ENCODE data around the gene METTL2B.
"Not testable (repeated sequence)": the region's sequence is repeated elsewhere in the genome, so short reads cannot be mapped to it uniquely, and the experiment has no call there.

The METTL2B gene

DNA sequence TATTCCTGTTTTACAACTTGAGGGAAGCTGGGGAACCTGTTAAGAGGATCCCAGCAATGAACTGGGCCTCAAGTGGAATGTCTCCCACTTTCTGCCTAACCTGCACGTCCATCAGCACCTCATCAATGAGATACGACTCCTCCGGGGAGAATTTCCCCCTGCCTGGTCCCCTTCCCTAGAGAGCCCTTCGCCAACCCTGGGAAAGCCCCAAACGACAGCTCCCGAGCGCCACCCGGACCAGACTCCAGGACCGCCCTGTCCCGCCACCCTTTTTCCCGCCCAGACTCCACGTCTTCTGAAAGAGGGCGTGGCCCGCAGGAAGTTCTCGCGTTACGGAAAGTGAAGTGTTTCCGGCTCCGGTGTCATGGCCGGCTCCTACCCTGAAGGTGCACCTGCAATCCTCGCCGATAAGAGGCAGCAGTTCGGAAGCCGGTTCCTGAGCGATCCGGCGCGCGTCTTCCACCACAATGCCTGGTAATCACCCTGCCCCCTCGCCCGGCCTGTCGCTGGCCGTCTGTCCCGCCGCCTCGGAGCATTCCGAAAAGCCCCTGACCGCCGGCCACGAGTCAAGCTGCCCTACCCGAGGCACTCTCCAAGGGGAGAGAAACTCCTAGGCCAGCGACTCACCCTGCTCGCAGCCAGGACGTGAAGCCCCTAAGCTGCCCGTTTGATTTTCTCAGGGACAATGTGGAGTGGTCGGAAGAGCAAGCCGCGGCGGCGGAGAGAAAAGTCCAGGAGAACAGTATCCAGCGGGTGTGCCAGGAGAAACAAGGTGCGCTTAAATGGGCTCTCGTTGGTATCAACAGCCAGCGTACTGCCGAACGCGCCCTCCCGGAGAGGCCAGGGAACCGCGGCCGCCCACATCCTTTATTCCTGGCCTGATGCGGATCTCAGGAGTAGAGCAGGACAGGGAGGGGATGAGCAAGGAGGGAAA, at the start of gene METTL2B:
Gene METTL2B (plus strand): TSS at position 347 of the 934 bp plus-strand sequence. CDS start 18 bp downstream, at position 365.
- Histone ChIP-seq H3K4me3 (ENCODE audit: low read depth in 1 of 2, low read length in 2 of 2) (peak within 1 kb of the TSS; percentile 73 to 80), H3K9ac (ENCODE audit: low read depth in 1 of 2, low read length in 2 of 2) (peak within 1 kb of the TSS; percentile 66 to 68), H3K4me1 (ENCODE audit: control insufficient read depth in 1 of 2, insufficient read depth in 2 of 2, low read length in 2 of 2) (peaks cover 0 to 15% of the 10 kb centered on the region in 2 donors), H3K27ac (ENCODE audit: low read depth, low read length) (peak within 1 kb of the TSS; percentile 78), H3K36me3 (ENCODE audit: control insufficient read depth in 1 of 2, insufficient read depth in 2 of 2, low read length in 2 of 2) (peaks cover 0 to 13% of the 10 kb centered on the region in 2 donors)
- not testable (repeated sequence) for H3K27me3 ChIP-seq (ENCODE audit: control insufficient read depth in 1 of 2, insufficient read depth in 2 of 2, low read length in 2 of 2); H3K9me3 ChIP-seq (ENCODE audit: control insufficient read depth in 1 of 2, low read length in 2 of 2)

DNA sequence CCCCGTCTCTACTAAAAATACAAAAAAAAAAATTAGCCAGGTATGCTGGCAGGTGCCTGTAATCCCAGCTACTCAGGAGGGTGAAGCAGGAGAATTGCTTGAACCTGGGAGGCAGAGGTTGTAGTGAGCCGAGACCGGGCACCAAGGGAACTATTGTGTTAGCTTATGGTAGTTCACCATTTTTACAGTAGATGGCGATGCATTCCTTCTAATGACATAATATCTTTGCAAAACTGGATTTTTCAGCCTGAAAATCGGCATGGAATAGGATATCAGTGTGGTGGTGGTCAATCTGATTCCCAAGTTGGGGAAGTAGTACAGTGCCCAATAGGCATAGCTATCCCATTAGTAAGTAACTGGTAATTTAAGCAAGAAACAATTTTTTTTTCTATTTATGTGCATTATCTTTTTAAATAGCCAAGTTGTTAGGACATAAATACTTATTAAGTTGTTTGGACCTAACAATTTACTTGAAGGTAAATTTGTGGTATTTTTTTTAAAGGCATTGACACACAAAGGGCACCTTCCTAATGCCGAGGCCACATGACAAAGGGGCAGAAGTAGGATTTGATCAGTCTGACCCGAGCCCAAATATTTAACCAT, 49.2 kb upstream of the METTL2B start:
- H3K27me3 ChIP-seq (ENCODE audit: control insufficient read depth in 1 of 2, insufficient read depth in 2 of 2, low read length in 2 of 2) = no peaks in the 10 kb centered on the region
- H3K4me1 ChIP-seq (ENCODE audit: control insufficient read depth in 1 of 2, insufficient read depth in 2 of 2, low read length in 2 of 2) = no peaks in the 10 kb centered on the region
- H3K9me3 ChIP-seq (ENCODE audit: control insufficient read depth in 1 of 2, low read length in 2 of 2) = no peaks in the 10 kb centered on the region
- no peak overlapping the region for H3K4me3 ChIP-seq (ENCODE audit: low read depth in 1 of 2, low read length in 2 of 2)
- H3K27ac ChIP-seq (ENCODE audit: low read depth, low read length) = no peak overlapping the region
- H3K9ac ChIP-seq (ENCODE audit: low read depth in 1 of 2, low read length in 2 of 2) = no peak overlapping the region
- no peaks in the 10 kb centered on the region for H3K36me3 ChIP-seq (ENCODE audit: control insufficient read depth in 1 of 2, insufficient read depth in 2 of 2, low read length in 2 of 2)

DNA sequence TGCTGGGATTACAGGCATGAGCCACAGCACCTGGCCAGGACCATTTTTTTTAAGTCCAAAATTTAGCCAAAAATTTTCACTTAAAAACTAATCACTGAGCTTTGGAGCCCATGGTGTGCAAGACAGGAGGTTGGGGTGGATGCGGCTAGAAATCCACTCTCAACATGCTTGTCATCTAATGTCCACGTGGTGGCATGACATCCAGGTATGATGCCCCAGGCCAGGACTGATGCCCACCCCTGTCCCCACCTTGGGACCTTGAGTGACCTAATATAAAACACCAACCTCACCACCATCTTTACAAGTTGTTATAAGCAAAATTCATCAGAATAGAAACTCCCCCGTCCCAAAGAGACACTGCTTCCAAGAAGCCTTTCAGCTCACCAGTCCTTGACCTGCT, 46.3 kb upstream of the METTL2B start:
- Histone ChIP-seq H3K9me3 (ENCODE audit: control insufficient read depth in 1 of 2, low read length in 2 of 2) (no peaks in the 10 kb centered on the region), H3K4me3 (ENCODE audit: low read depth in 1 of 2, low read length in 2 of 2) (no peak overlapping the region), H3K36me3 (ENCODE audit: control insufficient read depth in 1 of 2, insufficient read depth in 2 of 2, low read length in 2 of 2) (no peaks in the 10 kb centered on the region), H3K9ac (ENCODE audit: low read depth in 1 of 2, low read length in 2 of 2) (no peak overlapping the region), H3K27ac (ENCODE audit: low read depth, low read length) (no peak overlapping the region), H3K4me1 (ENCODE audit: control insufficient read depth in 1 of 2, insufficient read depth in 2 of 2, low read length in 2 of 2) (no peaks in the 10 kb centered on the region), H3K27me3 (ENCODE audit: control insufficient read depth in 1 of 2, insufficient read depth in 2 of 2, low read length in 2 of 2) (no peaks in the 10 kb centered on the region)

DNA sequence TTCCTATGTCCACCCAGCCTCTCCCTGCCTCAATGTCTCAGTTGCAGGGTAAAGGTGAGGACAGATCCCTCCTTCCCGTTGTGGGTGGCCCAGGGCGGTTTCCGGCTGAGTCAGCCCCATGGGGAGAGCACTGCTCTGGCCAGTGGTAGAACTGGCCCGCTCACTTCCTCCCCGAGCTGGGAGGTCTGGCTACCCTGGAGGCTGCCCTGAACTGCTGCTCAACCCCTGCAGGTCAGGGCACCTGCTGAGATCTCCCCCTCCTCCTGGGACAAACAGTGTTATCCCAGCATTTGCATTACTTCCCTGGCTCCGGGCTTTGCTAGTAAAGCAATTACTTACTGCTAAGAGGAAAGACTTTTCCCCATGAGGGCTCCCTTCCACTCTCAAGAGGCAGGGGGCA, 45.3 kb upstream of the METTL2B start:
- H3K27me3 ChIP-seq (ENCODE audit: control insufficient read depth in 1 of 2, insufficient read depth in 2 of 2, low read length in 2 of 2) = no peaks in the 10 kb centered on the region
- H3K27ac ChIP-seq (ENCODE audit: low read depth, low read length) = no peak overlapping the region
- no peak overlapping the region for H3K9ac ChIP-seq (ENCODE audit: low read depth in 1 of 2, low read length in 2 of 2)
- H3K9me3 ChIP-seq (ENCODE audit: control insufficient read depth in 1 of 2, low read length in 2 of 2) = no peaks in the 10 kb centered on the region
- H3K36me3 ChIP-seq (ENCODE audit: control insufficient read depth in 1 of 2, insufficient read depth in 2 of 2, low read length in 2 of 2) = no peaks in the 10 kb centered on the region
- H3K4me1 ChIP-seq (ENCODE audit: control insufficient read depth in 1 of 2, insufficient read depth in 2 of 2, low read length in 2 of 2) = no peaks in the 10 kb centered on the region
- H3K4me3 ChIP-seq (ENCODE audit: low read depth in 1 of 2, low read length in 2 of 2) = no peak overlapping the region

GRCh38 chr7:128431754-128432153, 44.8 kb upstream of the METTL2B start:
- no peaks in the 10 kb centered on the region for H3K4me1 ChIP-seq (ENCODE audit: control insufficient read depth in 1 of 2, insufficient read depth in 2 of 2, low read length in 2 of 2)
- no peaks in the 10 kb centered on the region for H3K36me3 ChIP-seq (ENCODE audit: control insufficient read depth in 1 of 2, insufficient read depth in 2 of 2, low read length in 2 of 2)
- no peak overlapping the region for H3K27ac ChIP-seq (ENCODE audit: low read depth, low read length)
- no peaks in the 10 kb centered on the region for H3K27me3 ChIP-seq (ENCODE audit: control insufficient read depth in 1 of 2, insufficient read depth in 2 of 2, low read length in 2 of 2)
- no peaks in the 10 kb centered on the region for H3K9me3 ChIP-seq (ENCODE audit: control insufficient read depth in 1 of 2, low read length in 2 of 2)
- no peak overlapping the region for H3K9ac ChIP-seq (ENCODE audit: low read depth in 1 of 2, low read length in 2 of 2)
- no peak overlapping the region for H3K4me3 ChIP-seq (ENCODE audit: low read depth in 1 of 2, low read length in 2 of 2)

DNA sequence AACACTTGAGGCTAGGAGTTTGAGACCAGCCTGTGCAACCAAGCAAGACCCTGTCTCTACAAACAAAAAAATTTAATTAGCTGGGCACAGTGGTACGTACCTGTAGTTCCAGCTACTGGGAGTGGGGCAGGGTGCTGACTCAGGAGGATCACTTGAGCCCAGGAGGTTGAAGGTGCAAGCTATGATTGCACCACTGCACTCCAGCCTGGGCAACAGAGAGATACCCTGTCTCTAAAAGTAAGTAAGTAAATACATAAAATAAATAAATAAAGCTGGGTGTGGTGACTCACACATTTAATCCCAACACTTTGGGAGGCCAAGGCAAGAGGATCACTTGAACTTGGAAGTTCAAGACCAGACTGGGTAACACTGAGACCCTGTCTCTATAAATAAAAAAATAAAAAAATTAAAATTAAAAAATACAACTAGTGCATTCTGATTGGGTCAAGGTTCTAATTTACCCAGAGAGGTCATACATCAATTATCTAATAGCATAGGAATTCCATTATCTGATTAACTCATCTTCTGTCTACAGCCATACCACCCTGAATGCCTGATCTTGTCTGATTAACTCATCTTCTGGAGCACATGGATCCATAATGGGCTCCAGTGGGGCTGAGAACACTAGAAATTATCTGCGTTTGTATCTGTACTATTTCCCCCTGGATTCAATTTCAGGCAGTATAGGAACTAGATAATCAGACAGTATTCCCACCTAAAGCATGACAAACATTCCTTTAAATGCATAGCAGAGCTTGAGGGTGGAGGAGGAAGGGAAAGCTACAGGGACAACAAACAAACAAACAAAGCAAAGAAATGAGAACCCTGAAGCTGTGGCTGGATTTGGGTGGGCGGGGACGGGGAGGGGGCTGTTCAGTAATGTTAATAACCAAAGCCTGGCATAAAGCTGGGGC, 41.9 kb upstream of the METTL2B start:
- H3K27ac ChIP-seq (ENCODE audit: low read depth, low read length) = no peak overlapping the region
- H3K4me3 ChIP-seq (ENCODE audit: low read depth in 1 of 2, low read length in 2 of 2) = no peak overlapping the region
- H3K27me3 ChIP-seq (ENCODE audit: control insufficient read depth in 1 of 2, insufficient read depth in 2 of 2, low read length in 2 of 2) = no peaks in the 10 kb centered on the region
- H3K4me1 ChIP-seq (ENCODE audit: control insufficient read depth in 1 of 2, insufficient read depth in 2 of 2, low read length in 2 of 2) = no peaks in the 10 kb centered on the region
- no peaks in the 10 kb centered on the region for H3K36me3 ChIP-seq (ENCODE audit: control insufficient read depth in 1 of 2, insufficient read depth in 2 of 2, low read length in 2 of 2)
- H3K9ac ChIP-seq (ENCODE audit: low read depth in 1 of 2, low read length in 2 of 2) = no peak overlapping the region
- no peaks in the 10 kb centered on the region for H3K9me3 ChIP-seq (ENCODE audit: control insufficient read depth in 1 of 2, low read length in 2 of 2)

- no peaks in the 10 kb centered on the region for H3K36me3 ChIP-seq (ENCODE audit: control insufficient read depth in 1 of 2, insufficient read depth in 2 of 2, low read length in 2 of 2)
- no peak overlapping the region for H3K27ac ChIP-seq (ENCODE audit: low read depth, low read length)
- no peak overlapping the region for H3K4me3 ChIP-seq (ENCODE audit: low read depth in 1 of 2, low read length in 2 of 2)
- H3K9me3 ChIP-seq (ENCODE audit: control insufficient read depth in 1 of 2, low read length in 2 of 2) = no peaks in the 10 kb centered on the region
- no peak overlapping the region for H3K9ac ChIP-seq (ENCODE audit: low read depth in 1 of 2, low read length in 2 of 2)
- no peaks in the 10 kb centered on the region for H3K4me1 ChIP-seq (ENCODE audit: control insufficient read depth in 1 of 2, insufficient read depth in 2 of 2, low read length in 2 of 2)
- no peaks in the 10 kb centered on the region for H3K27me3 ChIP-seq (ENCODE audit: control insufficient read depth in 1 of 2, insufficient read depth in 2 of 2, low read length in 2 of 2)
These were observed 41.2 kb upstream of the METTL2B start for GRCh38 chr7:128435327-128435686.

DNA sequence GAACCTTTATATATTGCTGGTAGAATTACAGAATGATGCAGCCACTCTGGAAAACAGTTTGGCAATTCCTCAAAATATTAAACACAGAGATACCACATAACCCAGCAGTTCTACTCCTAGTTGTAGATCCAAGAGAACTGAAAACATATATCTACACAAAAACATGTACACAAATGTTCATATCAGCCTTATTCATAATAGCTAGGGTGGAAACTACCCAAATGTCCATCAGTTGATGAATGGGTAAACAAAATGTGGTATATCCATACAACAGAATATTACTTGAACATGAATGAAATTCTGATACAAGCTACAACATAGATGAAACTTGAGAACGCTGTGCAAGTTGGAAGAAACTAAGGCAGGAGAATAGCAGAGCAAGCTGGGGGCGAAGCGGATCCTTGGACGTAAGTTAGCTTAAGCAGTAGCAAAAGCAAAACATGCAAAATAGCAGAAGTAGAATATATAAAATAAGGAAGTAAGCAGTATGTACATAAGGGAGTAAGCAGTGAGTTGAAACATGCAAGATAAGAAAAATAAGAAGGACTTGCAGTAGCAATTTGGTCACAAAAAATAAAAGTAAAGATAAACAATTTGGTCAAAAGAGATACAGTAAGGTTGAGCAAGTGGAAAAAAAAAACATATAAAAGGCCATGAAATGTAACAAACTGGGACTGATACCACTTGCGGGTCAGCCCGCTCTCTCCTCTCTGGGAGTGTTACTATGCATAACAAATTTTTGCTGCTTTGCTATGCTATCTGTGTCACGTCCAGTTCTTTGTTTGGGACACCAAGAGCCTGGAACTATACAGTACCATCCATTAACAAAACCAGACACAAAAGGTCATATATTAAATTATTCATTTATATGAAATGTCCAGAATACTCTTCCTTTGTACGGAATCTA, 38.9 kb upstream of the METTL2B start:
- Histone ChIP-seq H3K4me1 (ENCODE audit: control insufficient read depth in 1 of 2, insufficient read depth in 2 of 2, low read length in 2 of 2) (peaks cover 5 to 11% of the 10 kb centered on the region in 2 donors), H3K27me3 (ENCODE audit: control insufficient read depth in 1 of 2, insufficient read depth in 2 of 2, low read length in 2 of 2) (no peaks in the 10 kb centered on the region), H3K27ac (ENCODE audit: low read depth, low read length) (no peak overlapping the region), H3K9me3 (ENCODE audit: control insufficient read depth in 1 of 2, low read length in 2 of 2) (no peaks in the 10 kb centered on the region), H3K4me3 (ENCODE audit: low read depth in 1 of 2, low read length in 2 of 2) (no peak overlapping the region), H3K9ac (ENCODE audit: low read depth in 1 of 2, low read length in 2 of 2) (no peak overlapping the region), H3K36me3 (ENCODE audit: control insufficient read depth in 1 of 2, insufficient read depth in 2 of 2, low read length in 2 of 2) (no peaks in the 10 kb centered on the region)

- Histone ChIP-seq H3K4me3 (ENCODE audit: low read depth in 1 of 2, low read length in 2 of 2) (no peak overlapping the region), H3K36me3 (ENCODE audit: control insufficient read depth in 1 of 2, insufficient read depth in 2 of 2, low read length in 2 of 2) (no peaks in the 10 kb centered on the region), H3K27me3 (ENCODE audit: control insufficient read depth in 1 of 2, insufficient read depth in 2 of 2, low read length in 2 of 2) (no peaks in the 10 kb centered on the region), H3K9ac (ENCODE audit: low read depth in 1 of 2, low read length in 2 of 2) (no peak overlapping the region), H3K9me3 (ENCODE audit: control insufficient read depth in 1 of 2, low read length in 2 of 2) (no peaks in the 10 kb centered on the region), H3K4me1 (ENCODE audit: control insufficient read depth in 1 of 2, insufficient read depth in 2 of 2, low read length in 2 of 2) (peaks cover 23 to 32% of the 10 kb centered on the region in 2 donors), H3K27ac (ENCODE audit: low read depth, low read length) (no peak overlapping the region)
These were observed 34.2 kb upstream of the METTL2B start for GRCh38 chr7:128442356-128442755.
